GM19035 (cell line): ENCODE results near the gene ITPR1.

ENCODE experiments used
- ATAC-seq: cut with Tn5 transposase; IDR thresholded peaks from one replicate; pipeline ENCODE4 v1.9.1; 2021; ENCODE audit not compliant: unreplicated experiment

Gene ITPR1

DNA sequence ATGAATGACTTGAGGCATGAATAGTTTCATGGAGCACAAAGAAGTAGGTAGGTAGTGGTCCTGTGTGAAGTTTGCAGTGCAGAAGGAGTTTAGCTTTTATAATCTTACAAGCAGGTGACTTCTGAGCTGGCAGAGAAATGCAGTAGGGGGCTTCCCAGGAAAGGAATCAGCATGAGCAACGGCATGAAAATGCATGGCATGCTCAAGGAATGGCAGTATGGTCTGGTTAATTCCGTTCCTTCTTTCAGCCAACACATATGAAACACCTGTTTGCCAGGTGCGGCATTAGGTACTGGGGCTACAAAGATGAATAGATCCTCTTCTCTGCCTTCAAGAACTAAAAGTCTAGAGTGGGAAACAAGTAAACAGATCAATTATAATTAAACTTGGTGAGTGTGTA, 348.1 kb downstream of the ITPR1 start:
- no peak for ATAC-seq

DNA sequence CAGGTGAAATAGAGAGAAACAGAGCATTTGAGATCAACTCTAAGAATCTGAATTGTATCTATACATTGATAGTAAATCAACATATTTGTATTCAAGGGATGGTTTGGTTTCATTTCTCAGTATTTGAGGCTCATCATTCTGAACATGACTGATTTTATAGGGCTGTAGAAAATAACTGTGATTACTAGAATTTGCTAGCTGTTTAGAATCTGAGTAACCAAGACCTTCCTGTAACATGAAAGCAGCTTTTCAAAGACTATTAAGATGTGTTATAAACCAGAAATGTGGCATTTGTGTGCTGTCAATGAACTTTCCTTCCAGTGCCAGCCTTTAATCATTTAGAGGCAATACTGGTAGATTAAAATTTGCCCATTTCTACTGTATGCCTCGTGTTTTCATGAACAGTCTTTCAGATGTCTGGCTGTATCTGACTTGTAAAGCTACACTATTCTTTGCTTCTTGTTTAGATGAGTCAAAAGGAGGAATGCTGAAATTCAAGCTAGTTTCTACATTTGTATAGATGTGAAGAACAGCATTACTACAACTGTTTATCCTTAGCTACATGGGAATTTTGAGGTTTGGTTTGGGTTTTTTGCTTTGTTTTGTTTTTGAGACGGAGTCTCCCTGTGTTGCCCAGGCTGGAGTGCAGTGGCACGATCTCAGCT, 348.8 kb downstream of the ITPR1 start:
- no peak for ATAC-seq

DNA sequence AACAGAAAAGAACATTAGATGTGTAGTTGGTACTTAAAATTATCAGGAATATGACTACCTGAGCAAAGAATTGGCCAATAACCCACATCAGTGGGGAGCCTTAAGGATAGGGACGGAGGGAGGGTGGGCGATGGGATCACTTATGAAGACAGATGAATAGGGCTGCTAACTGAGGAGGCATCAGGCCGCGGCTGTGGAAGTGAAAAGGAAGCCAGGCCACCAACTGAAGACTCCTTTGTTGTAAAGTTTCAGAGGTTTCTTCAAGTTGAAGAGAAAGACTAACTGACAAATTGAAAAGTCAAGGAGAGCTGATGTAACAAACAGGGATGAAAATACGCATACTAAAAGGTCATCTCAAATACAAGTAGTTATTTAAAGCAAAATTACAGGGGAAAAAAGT, 350.5 kb downstream of the ITPR1 start:
- no peak for ATAC-seq

DNA sequence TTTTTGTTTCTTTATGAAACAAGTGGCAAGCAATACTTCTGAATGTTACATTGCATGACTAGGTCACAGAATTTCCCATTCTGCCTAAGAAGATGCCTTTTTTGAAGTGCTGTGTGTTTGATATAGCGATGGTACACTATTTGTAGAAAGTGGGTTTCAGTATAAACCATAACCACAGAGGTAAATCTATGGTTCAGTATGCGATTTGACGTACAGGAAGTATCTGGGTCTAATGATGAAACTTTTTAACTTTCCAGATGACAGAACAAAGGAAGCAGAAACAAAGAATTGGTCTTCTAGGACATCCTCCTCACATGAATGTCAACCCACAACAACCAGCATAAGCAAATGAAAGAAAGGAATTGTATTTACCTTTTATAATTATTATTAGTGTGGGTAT, 352.7 kb downstream of the ITPR1 start:
- peak; percentile 68 for ATAC-seq

DNA sequence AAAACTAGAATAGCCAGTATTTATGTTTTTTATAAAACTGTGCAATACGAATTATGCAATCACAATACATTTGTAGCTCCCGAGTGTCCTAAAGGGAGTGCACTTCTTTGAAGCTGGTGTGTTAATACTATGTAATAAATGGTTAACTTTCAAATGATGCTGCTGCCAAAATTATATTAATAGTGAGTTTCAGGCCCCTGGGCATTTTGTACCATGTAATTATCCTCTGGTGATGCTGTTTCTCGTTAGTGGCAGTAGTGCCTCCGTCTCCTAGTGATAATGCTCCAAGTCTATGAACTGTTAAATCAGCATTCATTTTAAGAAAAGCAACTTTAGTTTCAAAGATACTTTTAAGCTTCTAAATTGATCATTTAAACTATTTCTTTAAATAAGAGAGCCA, 353.4 kb downstream of the ITPR1 start:
- ATAC-seq, result no peak

DNA sequence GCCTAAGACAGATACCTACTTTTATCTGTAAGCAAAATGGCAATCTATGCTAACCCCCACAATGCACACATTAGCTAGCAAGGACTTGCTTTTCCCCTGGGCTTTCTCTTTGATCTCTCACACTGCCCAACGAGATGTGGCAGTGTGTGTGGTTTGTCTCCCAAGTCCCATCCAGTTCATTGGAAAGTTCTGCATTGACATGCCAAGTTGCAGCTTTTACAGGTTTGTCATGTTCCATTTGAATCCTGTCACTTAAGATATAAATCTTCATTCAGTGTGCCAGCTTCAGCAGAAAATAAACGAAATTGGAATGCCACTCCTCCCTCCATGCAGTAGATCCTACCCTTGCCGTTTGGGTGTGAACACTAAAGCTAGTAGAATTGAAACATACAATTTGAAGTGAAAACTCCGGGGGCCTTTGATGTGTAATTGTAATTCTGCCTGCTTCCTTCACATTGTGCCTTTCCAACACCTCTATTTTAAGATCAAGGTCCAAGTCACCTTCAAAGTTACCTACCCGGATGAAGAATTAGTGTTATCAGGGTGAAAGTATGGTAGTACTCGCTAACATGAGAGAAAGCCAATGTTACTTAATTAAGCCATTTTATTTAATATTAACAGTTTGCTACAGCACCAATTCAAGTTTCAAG, 355.2 kb downstream of the ITPR1 start:
- ATAC-seq, result no peak

DNA sequence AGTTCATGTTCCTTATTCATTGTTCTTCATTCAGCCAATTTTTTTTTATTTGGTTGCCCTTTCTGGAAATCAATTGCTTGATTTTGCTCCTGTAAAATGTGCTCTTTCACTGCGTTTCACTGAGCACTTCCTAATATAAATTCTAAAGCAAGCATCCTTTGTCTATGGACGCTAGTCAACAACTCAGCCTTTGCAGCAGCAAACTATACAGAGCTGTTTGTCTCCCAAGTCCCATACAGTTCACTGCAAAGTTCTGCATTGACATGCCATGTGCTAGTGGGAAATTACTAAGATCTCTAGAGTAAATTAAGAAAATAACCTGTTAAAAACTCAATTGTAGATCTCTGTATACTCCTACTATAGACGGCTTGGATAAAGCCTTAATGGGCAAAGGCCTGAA, 356.0 kb downstream of the ITPR1 start:
- no peak for ATAC-seq

DNA sequence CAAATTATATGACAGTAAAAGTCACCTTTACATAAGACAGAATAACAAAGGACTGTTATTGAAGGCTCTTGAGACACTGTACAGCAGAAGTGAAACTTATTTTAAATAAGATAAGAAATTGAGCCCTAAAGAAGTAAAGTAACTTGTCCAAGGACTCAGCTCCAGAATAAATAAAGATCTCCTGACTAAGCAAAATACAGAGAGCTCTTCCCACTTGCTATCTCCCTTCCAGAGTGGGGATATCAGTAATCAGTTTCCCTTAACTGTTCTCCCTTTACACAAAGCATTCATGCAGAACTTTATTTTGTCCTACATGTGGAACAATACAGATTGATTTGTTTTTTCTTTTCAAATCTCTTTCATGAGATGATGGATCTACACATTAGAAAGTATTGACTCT, 356.6 kb downstream of the ITPR1 start:
- no peak for ATAC-seq

DNA sequence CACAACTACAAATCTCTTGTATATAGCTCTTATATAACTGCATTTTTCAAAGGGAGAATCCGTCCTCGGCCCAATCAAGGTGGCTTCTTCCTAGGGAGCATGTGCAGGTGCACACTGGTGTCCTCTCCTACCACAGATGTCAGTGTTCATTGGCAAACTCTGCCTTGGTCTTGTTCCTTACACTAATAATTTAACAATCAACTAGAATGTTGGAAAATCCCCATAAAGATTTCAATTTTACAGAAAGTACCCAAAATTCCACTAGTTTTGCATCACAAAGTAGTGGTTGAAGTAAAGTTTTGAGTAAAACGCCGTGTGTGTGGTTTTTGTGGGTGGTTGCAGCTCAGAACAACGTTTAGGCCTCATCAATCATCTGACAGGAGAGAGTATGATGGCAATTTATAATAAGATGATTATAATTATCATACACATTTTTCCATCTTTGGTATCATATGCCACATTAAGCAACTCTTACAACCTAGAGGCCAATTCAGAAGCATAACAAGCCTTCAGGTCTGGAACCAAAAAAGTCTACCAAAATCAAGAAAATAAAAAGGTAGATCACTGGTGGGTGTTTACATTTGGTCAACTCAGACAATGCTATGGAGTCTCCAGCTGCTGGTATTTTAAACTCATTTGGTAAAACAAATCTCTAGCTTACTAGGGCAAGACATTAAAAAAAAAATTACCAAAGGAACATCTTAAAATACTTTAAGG, 357.2 kb downstream of the ITPR1 start:
- ATAC-seq, result peak; percentile 57

DNA sequence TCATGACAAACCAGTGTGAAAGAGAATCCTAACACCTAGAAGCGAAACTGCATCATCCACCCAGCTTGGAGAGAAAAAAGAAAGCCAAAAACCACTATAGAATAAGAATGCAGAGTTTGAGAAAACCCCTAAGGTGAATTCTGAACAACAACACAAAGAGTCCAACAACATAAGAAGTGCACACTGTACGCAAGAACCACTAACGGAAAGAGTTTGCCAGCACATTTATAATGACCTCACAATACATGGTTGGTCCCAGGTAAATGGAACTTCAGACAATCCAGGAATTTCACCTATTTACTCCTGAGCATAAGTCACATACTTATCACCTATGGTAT, 357.7 kb downstream of the ITPR1 start:
- ATAC-seq, result peak; percentile 58

DNA sequence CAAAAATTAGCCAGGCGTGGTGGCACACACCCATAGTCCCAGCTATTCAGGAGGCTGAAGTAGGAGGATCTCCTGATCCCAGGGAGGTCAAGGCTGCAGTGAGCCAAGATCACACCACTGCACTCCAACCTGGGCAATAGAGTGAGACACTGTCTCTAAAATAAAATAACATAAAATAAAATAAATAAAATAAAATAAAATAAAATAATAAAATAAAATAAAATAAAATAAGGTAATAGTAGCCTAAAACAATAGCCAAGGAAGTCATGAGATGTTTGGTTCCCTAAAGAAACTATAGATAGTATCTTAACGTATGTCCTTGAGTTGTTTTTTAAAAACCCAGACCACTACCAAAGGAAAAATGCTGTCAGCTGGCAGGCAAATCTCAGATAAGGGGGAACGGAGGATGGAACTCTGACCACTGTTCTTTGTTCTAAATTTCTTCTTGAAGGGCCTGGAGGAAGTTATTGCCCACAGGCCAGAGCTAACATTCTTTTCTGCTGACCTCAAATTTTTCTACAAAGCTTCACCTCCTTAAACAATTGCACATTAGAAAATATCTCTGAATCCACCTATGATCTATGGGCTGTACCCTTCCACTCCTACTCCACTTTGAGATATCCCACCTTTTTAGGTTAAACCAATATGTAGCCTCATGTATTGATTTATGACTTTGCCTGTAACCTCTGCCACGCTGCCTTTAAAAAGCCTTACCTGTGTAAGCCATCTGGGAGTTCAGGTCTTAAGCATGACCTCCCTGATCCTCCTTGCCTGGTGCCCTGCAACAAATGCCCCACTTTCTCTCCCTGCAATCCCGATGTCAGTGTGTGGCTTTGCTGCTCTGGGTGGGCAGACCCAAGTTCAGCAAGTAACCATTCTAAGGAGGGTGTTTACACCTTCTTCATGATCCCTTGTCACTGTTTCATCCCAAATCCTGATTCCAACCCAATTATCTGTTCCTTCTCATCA, 359.9 kb downstream of the ITPR1 start:
- ATAC-seq, result no peak

DNA sequence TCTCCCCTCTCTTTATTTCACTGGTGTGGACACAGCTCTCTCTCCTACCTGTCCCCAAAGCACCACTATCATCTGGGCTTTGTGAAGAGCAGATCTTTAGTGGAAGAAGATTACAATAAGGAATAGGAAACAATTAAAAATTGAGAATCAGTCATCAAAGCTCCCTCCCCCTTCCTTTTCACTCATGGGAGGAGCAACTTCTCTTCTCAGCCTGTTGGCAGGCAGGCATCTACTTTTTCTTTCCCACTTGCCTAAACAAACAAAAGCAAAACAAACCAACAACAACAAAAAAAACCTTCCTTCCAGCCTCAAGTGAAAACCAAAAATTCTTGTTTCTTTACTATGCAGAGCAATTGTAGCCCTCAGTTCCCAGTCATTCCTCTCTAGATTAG, 360.6 kb downstream of the ITPR1 start:
- ATAC-seq, result no peak

DNA sequence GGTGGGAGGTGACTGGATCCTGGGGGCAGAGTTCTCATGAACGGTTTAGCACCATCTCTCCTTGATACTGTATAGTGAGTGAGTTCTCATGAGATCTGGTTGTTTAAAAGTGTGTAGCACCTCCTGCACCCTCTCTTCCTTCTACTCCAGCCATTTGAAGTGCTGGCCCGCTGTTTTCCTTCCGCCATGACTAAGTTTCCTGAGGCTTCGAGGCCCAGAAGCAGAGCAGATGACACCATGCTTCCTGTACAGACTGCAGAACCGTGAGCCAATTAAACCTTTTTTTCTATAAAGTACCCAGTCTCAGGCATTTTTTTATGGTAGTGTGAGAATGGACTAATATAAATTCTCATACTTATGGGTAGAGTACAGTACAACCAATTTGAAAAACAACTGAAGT, 362.5 kb downstream of the ITPR1 start:
- no peak for ATAC-seq

DNA sequence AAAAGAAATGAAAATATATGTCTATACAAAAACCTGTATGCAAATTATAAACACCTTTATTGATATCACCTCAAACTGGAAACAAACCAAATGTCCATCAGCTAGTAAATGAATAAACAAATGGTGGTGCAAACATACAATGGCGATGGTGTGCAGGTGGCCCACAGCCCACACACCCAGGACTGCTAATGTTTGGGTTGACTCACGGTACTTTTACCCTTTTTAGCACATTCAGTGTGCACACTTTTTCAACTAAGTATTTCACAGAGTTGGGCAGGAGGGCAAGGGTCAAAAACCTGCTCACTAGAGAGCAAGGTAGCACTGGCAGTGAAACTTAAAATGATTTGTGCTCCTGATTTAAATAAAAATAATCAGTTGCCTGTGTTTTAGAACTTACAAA, 363.0 kb downstream of the ITPR1 start:
- no peak for ATAC-seq

DNA sequence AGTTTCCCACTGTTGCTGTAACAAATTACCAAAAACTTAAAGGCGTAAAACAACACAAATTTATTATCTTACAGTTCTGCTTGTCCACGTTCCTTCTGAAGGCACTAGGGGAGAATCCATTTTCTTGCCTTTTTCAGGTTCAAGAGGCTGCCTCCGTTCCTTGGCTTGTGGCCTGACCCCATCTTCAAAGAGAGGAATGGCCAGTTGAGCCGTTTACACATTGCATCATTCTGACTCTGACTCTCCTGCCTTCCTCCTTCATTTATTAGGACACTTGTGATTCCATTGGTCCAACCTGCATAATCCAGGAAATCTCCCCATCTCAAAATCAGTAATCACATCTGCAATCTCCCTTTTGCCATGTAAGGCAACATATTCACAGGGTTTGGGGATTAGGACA, 363.4 kb downstream of the ITPR1 start:
- no peak for ATAC-seq

DNA sequence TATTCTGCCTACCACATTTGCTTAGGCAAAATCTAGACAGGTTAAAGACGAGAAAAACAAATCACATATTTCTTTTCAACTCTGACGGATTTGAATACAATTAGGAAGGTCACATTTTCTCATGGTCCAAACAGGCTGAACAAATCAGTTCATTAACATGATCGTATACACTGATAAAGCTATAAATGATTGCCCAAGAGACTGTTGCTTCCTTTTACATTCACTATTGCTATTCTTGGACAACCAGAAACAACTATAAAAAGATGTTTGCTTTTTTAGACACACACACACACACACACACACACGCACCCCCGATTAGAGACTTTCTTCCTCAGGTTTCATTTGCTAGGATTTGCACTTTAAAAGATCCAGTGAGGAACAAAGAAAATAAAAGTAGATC, 363.8 kb downstream of the ITPR1 start:
- no peak for ATAC-seq

DNA sequence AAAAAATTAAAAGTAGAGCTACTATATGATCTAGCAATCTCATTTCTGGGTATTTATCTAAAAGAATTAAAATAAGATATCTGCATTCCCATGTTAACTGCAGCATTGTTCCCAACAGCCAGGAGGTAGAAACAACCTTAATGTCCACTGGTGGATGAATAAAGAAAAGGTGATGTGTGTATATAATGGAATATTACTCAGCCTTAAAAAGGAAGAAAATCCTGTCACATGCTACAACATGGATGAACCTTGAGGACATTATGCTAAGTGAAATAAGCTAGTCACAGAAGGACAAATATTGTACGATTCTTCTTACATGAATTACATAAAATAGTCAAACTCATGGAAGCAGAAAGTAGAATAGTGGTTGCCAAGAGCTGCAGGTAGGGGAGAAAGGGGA, 366.6 kb downstream of the ITPR1 start:
- no peak for ATAC-seq

DNA sequence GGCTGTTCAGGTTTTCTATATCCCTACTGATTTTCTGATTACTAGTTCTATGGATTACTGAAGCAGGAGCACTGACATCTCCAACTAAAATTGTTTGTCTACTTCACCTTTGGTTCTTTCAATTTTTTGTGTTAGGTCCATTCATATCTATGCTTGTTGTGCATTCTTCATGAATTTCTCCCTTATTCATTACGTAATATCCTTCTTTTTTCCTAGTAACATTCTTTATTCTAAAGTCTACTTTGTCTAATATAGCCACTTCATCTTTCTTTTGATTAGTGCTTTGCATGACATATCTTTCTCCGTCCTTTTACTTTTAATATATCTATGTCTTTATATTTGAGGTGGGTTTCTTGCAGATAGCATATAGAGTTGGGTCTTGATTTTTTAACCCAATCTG, 369.8 kb downstream of the ITPR1 start:
- no peak for ATAC-seq

DNA sequence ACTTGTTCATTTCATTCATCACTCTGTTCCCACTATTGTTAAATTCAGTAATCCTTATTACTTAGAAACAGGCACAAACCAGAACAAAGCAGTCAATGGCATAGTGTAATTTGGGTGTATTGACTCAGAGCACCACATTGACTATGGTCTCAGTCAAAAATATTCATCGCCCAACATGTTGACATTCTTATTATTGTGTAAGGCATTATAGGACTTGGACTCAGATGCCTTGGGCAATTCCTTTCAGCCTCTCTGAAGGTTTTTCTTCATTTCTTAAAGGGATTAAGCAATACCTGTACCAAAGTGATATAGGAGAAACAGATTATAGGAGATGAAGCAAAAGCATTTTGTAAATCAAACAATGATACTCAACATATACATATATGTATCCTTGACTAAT, 371.4 kb downstream of the ITPR1 start:
- ATAC-seq, result no peak

DNA sequence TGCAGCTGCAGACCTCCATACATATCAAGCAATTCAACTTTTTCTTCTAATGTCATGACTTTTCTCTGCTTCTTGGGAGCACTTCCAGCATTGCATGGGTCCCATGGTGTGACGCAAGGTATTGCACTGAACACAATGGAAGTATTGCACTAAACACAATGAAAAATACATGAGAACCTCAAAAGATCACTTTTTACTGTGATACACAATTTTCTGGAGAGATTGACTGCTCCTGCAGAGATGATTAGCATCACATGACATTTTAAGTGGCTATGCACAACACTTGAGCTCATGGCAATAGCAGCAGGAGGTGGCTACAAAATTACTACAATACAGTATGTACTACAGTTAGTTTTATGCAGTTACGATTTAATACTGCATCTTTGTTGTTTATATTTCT, 372.6 kb downstream of the ITPR1 start:
- ATAC-seq, result no peak

DNA sequence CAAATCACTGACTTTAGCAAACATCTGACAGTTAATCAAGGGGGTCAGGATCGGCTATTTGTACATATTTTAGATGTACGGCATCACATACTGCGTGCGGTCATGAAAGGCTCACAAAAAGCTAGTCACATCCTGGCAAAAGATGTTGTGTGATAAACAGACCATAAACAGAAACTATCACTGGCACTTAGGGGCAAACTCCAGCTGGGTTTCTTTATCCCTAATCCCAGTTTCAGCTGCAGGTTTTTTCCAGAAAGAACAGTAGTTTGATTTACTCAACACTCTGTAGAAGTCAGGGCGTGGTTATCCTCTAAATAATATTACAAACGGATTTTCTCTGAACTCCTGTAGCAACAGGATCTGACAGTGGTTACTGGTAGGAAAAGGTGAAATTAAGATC, 373.7 kb downstream of the ITPR1 start:
- no peak for ATAC-seq
